Measurements from ENCODE around the gene E2F3. TPM values are rescaled to one million over a fixed set of nuclear protein-coding genes. Genes with fewer than 3 reads are reported as not detected.

The E2F3 gene
- 34.7 and 35.7 TPM in 2 replicates for total RNA-seq (2021)
- long read RNA-seq, full-length matches to known transcripts: 10 of 47 reads
- long read RNA-seq, partial matches to known transcripts: 3 of 47 reads
- long read RNA-seq, other reads (novel, unspliced or antisense): 34 of 47 reads

DNA sequence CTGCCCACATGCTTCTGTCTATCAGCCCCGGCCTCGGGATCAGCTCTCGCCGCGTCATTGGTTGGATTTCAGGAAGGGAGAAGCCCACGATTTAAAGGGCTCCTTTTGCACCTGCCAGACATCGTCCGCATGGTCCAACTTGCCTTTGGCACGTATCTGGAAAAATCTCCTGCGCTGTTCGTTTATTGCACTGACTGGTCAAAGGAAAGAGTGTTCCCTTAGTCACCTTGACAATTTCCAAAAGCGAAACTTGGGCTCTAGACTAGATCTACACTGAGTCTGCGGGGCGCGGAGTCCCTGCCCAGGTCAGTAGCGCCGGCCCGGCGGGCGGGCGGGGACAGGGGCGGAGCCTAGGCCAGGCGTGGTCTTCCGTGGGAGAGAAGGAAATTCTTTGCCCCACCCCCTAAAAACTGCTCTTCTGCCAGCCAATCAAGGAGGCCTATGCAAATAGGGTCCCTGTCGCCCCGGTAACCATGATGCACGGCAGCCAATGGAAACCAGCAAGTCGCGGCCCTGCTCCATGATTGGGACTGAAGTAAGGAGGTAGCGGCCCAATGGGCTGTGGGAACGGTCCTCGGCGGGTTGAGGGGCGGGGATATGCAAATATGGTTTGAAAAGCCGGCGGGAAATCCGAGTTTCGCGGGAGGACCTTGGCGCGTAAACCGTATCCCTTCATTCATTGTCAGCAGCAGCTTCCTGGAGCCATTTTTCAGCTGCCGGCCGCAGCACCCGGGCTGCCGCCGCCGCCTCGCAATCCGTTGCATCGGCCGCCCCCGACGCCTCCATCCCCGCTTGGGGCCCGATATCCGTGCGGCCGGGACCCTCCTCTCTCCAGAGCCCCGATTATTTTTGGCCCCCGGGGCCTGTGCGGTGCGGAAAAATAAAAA lies at the start of gene E2F3:
Gene E2F3, plus strand, starts transcription at position 675 of the 887 bp plus-strand sequence. CDS start 354 bp downstream, outside the sequence.
- no peak within 1 kb of the TSS for H3T11ph ChIP-seq (ENCODE audit: low read length)
- peak within 1 kb of the TSS; percentile 91 for H3K4me2 ChIP-seq (ENCODE audit: insufficient read depth, insufficient read length, low read length)
- H2BK5ac ChIP-seq (ENCODE audit: insufficient read length, low read length): peak within 1 kb of the TSS; percentile 67
- H3K79me1 ChIP-seq (ENCODE audit: insufficient read depth, low read depth, low read length, poor library complexity, severe bottlenecking): no peaks in the 10 kb centered on the region
- H3K4me1 ChIP-seq (ENCODE audit: insufficient read depth, low read length): no peaks in the 10 kb centered on the region
- peak within 1 kb of the TSS; percentile 98 for H3K14ac ChIP-seq (ENCODE audit: insufficient read depth, low read length)
- H2AK5ac ChIP-seq (ENCODE audit: insufficient read length, low read length): no peak within 1 kb of the TSS
- peak within 1 kb of the TSS; percentile 92 to 100 for H3K4me3 Mint-ChIP-seq
- no peaks in the 10 kb centered on the region for H4K20me1 ChIP-seq (ENCODE audit: control insufficient read depth, insufficient read depth, insufficient read length)
- peak within 1 kb of the TSS; percentile 62 for H2BK120ac ChIP-seq (ENCODE audit: low read depth, low read length, poor library complexity, severe bottlenecking)
- peak within 1 kb of the TSS; percentile 60; the same call in 1 of the 2 replicates for H3K4ac ChIP-seq (ENCODE audit: low read depth, low read length)
- no peak within 1 kb of the TSS for H2BK12ac ChIP-seq (ENCODE audit: insufficient read length, low read depth, low read length)
- peaks cover 12 to 19% of the 10 kb centered on the region in 2 experiments for H3K4me1 Mint-ChIP-seq
- H3K56ac ChIP-seq (ENCODE audit: insufficient read length, low read depth, low read length): no peak within 1 kb of the TSS
- WGBS (ENCODE audit: extremely low coverage, insufficient read length, low lambda C conversion rate): no CpG with 5 or more reads among the region's 63 CpGs
- H3K27ac ChIP-seq (ENCODE audit: insufficient read length, low read depth, low read length): no peak within 1 kb of the TSS
- no peaks in the 10 kb centered on the region for H3K27me3 ChIP-seq (ENCODE audit: insufficient read depth, low read length)
- DNase-seq: peak; percentile 100
- no peak within 1 kb of the TSS for H3K23ac ChIP-seq (ENCODE audit: insufficient read length, low read depth, low read length)
- no peaks in the 10 kb centered on the region for H3K9me3 ChIP-seq (ENCODE audit: control insufficient read depth, low read depth, low read length)
- peaks cover 16% of the 10 kb centered on the region; the same call in 1 of the 2 replicates for H3K79me2 ChIP-seq (ENCODE audit: insufficient read depth, low read length)
- H3K9me3 Mint-ChIP-seq: no peaks in the 10 kb centered on the region
- H3K23me2 ChIP-seq (ENCODE audit: insufficient read length, low read depth, low read length, poor library complexity, severe bottlenecking): peaks cover 12% of the 10 kb centered on the region
- H4K8ac ChIP-seq (replicated peaks; ENCODE audit: insufficient read length, low read depth, low read length): no peak within 1 kb of the TSS
- H2AFZ ChIP-seq (ENCODE audit: low read length): peak within 1 kb of the TSS; percentile 10
- H3K36me3 Mint-ChIP-seq (ENCODE audit: insufficient read depth in 1 of 3, low read depth in 3 of 3): peaks cover 8 to 12% (median 11%) of the 10 kb centered on the region in 3 experiments
- peak within 1 kb of the TSS; percentile 94 for H3K18ac ChIP-seq (ENCODE audit: insufficient read length, low read depth, low read length)
- peak within 1 kb of the TSS; percentile 1; the same call in 1 of the 2 replicates for H2BK15ac ChIP-seq (ENCODE audit: low read depth, low read length)
- H3K27me3 Mint-ChIP-seq (ENCODE audit: low read depth): peaks cover 9% of the 10 kb centered on the region
- H3K9ac ChIP-seq (ENCODE audit: extremely low read depth, insufficient read length, low read length): peak within 1 kb of the TSS; percentile 96
- H4K91ac ChIP-seq (ENCODE audit: insufficient read length, low read depth, low read length): peak within 1 kb of the TSS; percentile 71
- no peak within 1 kb of the TSS for H4K5ac ChIP-seq (ENCODE audit: insufficient read length, low read depth, low read length)
- TF ChIP-seq CTCF (conservative IDR thresholded peaks at IDR 0.05): no peak
- peak within 1 kb of the TSS; percentile 98 to 99 (median 98) for H3K27ac Mint-ChIP-seq
- H2BK20ac ChIP-seq (ENCODE audit: low read depth, low read length, poor library complexity, severe bottlenecking): no peak within 1 kb of the TSS

Measured in H9 (cell line).